Endothelial cell of hepatic sinusoid (primary cell): ENCODE data around the gene SNX1.
"Not testable (repeated sequence)": the region's sequence is repeated elsewhere in the genome, so short reads cannot be mapped to it uniquely, and the experiment has no call there.

Source experiments
- in situ Hi-C: cut with HindIII; loops from 2 replicates; pipeline ENCODE4 v1.10.0; 2017; ENCODE audit warnings: low sequenced_read_pairs

SNX1 gene, protein sequence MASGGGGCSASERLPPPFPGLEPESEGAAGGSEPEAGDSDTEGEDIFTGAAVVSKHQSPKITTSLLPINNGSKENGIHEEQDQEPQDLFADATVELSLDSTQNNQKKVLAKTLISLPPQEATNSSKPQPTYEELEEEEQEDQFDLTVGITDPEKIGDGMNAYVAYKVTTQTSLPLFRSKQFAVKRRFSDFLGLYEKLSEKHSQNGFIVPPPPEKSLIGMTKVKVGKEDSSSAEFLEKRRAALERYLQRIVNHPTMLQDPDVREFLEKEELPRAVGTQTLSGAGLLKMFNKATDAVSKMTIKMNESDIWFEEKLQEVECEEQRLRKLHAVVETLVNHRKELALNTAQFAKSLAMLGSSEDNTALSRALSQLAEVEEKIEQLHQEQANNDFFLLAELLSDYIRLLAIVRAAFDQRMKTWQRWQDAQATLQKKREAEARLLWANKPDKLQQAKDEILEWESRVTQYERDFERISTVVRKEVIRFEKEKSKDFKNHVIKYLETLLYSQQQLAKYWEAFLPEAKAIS

DNA sequence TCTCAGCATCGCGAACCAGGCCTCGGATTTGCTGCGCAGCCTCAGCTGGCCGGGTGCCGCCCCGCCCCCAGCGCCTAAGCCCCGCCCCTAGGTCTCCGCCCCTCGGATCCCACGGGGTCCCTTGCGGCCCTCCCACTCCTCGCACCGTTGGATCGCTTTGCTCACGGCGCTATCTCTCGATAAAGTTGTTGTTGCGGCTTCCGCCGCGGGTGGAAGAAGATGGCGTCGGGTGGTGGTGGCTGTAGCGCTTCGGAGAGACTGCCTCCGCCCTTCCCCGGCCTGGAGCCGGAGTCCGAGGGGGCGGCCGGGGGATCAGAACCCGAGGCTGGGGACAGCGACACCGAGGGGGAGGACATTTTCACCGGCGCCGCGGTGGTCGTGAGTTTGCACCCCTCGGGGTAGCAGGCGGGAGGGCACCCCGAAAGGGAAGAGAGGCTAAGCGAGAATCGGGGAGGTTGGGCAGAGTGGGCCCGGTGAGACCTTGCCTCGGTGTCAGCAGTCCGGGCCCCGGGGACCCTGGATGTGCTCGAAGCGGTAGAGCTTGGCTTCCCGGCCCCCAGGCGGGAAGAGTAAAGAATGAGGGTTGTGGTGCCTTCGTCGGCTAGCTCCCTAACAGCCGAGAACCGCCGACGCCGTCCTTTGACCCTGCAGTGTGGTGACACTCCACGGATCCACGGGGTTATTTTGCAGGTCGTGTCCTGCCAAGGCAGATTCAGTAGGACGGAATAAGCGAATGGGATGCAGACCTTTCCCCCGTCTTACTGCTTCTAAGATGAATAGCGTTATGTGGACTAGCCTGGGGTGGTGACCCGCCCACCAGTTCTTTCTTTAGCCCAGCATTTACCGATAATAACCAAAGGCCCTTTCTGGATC lies at the start of gene SNX1:
Gene SNX1 (plus strand): TSS at position 188 of the 873 bp plus-strand sequence. CDS start 32 bp downstream, at position 220.
- in situ Hi-C loops = no loop called here

DNA sequence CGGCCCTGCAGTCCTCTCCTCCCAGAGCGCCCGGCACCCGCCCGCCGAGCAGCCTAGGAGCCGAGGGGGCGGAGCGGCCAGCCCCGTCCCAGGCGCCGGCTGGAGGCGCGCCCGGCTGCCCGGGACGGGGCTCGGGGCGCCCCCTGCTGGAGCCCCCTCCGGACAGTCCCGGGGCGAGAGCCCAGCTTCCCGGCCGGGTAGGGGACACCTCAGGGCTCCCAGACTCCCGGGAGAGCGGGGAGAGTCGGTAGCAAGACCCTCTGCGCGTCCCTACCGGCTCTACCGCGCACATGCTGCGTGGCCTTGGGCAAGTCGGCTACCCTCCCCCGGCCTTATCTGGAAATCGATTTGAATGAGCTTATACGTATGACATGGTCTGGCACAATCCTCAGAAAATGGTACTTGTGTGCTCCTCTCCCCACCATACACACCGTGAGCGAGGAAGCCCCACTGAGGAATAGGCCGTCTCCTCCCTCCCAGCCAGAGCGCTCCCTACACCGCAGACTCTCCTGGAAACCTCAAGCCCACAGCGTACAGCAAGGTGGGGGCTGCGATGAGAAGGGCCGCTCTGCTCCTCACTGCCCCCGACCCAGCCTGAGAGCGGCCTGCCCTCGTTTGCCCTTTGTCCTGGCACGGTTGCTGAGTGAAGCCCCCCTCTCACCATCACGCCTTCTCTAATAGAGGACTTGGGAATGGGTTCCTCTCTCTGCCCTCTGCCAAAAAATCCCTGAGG lies 49.2 kb upstream of the SNX1 start, which contains the start of gene DAPK2:
Gene DAPK2 (minus strand): TSS at position 65 of the 733 bp plus-strand sequence. CDS start 6,224 bp downstream, outside the sequence.
- in situ Hi-C loops = no loop called here

DNA sequence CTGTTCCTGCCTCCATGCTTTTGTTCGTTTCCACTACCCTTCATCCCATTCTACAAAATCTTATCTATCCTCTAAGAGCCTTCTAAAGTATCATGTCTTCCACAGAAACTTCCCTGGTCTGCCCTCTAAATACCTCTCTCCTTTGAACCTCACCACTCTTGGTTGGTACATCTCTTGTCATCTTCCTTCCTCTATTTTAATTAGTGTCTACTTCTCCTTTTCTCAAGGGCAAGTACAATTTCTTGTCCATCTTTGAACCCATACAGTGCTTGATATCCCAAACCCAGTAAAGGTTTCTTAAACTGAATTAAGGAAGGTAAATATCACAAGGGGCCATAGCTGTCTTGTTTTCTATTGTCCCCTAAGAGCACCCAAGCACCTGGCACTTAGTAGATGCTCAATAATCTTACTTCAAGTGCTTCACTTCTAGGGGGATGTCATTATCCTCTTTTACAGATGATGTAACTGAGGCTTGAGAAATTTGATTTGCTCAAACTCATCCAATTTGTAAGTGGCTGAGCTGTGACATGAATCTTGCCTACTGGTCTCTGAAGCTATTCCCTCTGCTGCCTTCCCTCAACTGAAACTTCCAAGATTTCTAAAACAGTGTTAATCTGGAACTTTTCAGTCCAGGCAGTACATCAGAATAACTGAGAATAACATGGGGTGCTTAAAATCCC lies 46.9 kb upstream of the SNX1 start:
- in situ Hi-C loops = no loop called here

GRCh38 chr15:64050281-64051092 lies 45.3 kb upstream of the SNX1 start:
- in situ Hi-C loops = loop anchor here (5.0 kb wide), 1 partner anchor 103 kb away; no protein-coding TSS in a partner anchor

- in situ Hi-C loops = loop anchor here (5.0 kb wide), 1 partner anchor 104 kb away; no protein-coding TSS in a partner anchor
Measured at GRCh38 chr15:64051093-64051402, 44.7 kb upstream of the SNX1 start.

GRCh38 chr15:64051407-64052259 lies 44.1 kb upstream of the SNX1 start:
- in situ Hi-C loops = loop anchor here (5.0 kb wide), 1 partner anchor 104 kb away; no protein-coding TSS in a partner anchor

- in situ Hi-C loops = loop anchor here (5.0 kb wide), 1 partner anchor 106 kb away; no protein-coding TSS in a partner anchor
Measured at GRCh38 chr15:64052925-64053491, 42.8 kb upstream of the SNX1 start.

DNA sequence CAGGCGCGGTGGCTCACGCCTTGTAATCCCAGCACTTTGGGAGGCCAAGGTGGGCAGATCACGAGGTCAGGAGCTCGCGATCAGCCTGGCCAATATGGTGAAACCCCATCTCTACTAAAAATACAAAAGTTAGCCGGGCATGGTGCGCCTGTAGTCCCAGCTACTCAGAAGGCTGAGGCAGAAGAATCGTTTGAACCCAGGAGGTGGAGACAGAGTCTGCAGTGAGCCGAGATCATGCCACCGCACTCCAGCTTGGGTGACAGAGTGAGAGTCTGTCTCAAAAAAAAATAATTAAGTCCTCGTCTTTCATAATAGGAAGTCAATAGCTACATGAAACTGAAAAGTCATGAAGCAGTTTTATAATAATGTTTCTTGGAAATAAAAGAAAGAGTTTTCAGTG lies 42.1 kb upstream of the SNX1 start:
- in situ Hi-C loops = loop anchor here (5.0 kb wide), 1 partner anchor 106 kb away; no protein-coding TSS in a partner anchor

GRCh38 chr15:64058279-64058678 lies 37.5 kb upstream of the SNX1 start:
- in situ Hi-C loops = no loop called here

DNA sequence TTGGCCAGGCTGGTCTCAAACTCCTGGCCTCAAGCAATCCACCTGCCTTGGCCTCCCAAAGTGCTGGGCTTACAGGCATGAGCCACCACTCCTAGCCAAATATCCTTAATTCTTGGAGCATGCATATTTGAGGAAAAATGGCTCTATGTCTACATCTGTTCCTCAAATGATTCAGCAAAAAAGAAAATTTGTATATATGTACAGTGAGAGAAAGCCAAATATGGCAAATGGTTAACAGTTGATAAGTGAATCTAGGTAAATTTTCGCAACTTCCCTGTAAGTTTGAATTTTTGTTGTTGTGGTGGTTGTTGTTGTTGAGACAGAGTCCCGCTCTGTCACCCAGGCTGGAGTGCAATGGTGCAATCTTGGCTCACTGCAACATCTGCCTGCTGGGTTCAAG lies 36.7 kb upstream of the SNX1 start:
- in situ Hi-C loops = not testable (repeated sequence)

- in situ Hi-C loops = no loop called here
Measured at GRCh38 chr15:64060716-64061115, 35.1 kb upstream of the SNX1 start.

DNA sequence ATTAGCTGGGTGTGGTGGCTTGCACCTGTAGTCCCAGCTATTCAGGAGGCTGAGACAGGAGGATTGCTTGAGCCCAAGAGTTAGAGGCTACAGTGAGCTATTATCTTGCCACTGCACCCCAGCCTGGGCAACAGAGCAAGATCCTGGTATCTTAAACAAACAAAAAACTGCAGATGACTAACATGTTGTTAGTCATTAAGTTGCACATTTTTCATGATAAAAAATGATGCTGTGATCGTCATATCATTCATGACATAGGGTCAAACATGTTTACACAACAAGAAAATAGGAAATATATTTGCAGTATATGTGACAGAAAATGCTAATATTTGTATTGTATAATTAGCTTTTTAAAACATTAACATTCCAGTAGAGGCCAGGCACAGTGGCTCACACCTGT lies 29.3 kb upstream of the SNX1 start:
- in situ Hi-C loops = no loop called here

GRCh38 chr15:64067564-64068030 lies 28.2 kb upstream of the SNX1 start:
- in situ Hi-C loops = no loop called here

- in situ Hi-C loops = no loop called here
Measured at GRCh38 chr15:64068133-64068532, 27.6 kb upstream of the SNX1 start.

- in situ Hi-C loops = no loop called here
Measured at GRCh38 chr15:64070106-64070505, 25.7 kb upstream of the SNX1 start.

DNA sequence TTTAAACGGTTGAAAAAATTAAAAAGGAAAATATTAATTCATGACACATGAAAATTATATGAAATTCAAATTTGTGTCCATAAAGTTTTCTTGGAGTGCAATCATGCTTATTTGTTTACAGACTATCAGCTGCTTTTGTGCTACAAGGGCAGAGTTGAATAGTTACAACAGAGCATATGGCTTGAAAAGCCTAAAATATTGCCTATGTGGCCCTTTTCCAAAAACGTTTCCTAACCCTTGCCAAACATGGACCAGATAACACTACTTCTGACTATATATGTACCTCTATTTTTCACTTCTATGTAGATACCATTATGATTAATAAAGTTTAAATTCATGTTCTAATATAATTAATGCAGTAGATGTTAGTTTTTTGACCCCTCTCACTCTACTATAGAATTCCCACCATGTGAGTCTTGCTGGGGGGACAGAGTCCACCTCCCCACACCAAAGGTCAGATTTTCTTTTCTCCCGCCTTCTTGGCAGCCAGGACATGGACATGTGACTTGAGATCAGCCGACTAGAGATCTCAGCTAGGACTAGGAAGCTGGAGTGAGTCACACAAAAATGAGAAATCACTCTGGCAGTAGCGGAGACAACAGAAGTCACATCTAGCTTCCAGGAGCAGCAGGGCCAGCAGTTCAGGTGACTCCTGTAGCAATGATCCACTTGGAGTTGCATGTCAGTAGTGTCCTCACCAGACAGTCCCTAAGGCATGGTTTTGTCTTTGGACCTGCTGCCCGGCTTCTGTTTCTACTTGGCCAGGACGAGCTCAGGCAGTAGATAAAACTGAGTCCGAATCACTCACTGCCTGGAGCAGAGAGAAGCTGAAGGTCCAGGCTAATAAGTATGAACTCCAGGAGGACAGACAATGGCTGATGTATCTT lies 24.6 kb upstream of the SNX1 start:
- in situ Hi-C loops = no loop called here
